A172 (cell line): ENCODE data around the gene RSBN1. TPM values are rescaled to one million over a fixed set of nuclear protein-coding genes. Genes with fewer than 3 reads are reported as not detected.

Experiments used
- DNase-seq: peaks from one replicate; pipeline ENCODE4 v3.0.0-alpha.2; 2015; ENCODE audit warnings: low spot score
- total RNA-seq: library from RNA; depleted of rRNA; stranded (reverse); fragments of >200 nt; shearing (Covaris generic); gene quantifications from 2 replicates; pipeline ENCODE4 v1.2.3, GENCODE V29; 2014

The RSBN1 gene
- total RNA-seq, 1 experiment from 2014 or later = 9.7 TPM

DNA sequence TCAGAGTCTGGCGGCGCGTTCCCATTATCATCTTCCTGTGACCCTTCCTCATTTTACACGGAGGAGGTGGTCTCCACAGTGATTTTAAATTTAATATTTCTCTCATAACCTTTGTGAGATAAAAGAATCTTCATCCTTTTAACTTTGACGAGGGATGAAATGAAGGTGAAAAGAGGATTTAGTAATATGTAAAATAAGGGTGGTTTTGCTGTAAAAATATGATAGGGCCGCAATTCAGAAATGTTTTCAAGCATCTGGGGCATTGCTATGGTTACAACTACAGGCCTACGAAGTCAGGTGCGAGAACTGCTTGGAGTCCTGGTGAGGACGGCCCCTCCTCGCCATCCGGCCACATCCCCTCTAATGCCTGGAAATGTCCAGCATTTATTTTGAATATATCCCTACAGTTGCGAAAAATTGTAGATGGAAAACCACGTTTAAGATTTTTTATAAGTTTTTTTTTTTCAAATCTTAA is 422 bp upstream of the RSBN1 start:
- DNase-seq = no peak

DNA sequence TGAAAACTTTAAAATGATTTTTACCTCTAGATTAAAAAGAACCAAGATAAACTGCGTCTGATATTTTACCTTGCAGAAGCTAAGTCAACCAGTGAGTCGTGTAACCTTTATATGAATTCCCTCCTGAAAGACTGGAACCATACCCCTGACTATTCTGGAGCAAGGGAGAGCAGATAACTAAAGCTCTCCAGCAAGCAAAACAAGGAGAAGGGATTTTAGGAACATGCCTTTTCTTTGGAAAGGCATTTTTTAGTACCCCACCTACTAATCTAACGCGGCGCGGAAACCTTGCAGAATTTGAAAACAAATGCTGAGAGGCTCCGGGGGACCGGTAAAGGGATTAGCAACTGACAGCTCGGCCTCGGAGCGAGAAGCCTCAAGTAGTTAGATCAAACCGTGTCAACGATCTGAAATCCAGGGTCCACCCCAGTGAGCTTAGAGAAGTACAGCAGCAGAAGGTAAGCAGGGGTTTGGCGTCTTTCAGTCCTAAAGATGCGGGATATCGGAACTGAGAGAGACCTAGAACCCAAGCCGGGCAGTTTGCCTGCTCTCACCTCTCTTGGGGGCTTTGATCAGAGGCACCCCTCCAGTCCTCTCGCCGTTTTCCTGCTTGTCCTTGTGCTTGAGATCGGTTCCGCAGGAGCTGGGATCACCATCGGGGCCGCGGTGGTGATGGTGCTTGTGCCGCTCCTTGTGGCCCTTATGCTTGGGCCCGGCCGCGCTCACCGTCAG is 954 bp downstream of the RSBN1 start:
- peak; percentile 21 for DNase-seq

- no peak for DNase-seq
Observed at GRCh38 chr1:113809670-113810602, 2.3 kb downstream of the RSBN1 start.

DNA sequence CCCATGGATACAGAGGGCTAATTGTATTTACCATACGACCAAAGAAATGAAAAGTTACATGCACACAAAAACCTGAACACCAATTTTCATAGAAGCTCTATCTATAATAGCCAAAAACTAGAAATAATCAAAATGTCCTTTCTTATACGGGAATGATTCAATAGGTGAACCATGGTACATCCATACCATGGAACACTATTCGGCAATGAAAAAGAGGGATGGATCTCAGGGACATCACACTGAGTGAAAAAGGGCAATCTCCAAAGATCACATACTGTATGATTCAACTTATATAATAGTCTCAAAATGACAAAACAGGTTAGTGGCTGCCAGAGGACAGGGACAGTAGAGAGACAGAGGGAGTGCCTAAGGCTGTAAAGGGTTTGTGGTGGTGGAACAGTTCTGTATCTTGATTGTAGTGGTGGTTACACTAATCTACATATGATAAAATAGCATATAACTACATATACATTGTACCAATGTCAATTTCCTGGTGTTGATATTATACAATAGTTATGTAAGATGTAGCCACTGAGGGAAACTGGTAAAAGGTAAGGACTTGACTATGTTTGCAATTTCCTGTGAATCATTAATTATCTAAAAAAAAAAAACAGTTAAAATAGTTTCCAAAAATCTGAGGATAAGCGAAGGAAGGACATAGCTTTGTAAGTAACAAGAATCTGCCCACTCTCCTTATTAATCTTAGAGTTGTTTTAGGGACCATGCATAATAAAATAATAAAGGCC is 3.7 kb downstream of the RSBN1 start:
- DNase-seq = no peak

- no peak for DNase-seq
Observed at GRCh38 chr1:113805639-113806038, 6.6 kb downstream of the RSBN1 start.

DNA sequence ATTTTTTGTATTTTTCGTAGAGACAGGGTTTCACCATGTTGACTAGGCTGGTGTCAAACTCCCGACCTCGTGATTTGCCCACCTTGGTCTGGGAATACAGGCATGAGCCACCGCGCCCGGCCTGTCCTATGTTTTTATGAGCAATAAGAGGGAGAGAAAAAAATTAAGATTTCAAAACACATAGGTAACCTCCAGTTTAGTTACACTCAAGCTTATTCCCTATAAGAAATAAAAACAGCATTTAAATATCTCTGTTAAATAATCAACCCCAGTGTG is 7.1 kb downstream of the RSBN1 start:
- DNase-seq = no peak

DNA sequence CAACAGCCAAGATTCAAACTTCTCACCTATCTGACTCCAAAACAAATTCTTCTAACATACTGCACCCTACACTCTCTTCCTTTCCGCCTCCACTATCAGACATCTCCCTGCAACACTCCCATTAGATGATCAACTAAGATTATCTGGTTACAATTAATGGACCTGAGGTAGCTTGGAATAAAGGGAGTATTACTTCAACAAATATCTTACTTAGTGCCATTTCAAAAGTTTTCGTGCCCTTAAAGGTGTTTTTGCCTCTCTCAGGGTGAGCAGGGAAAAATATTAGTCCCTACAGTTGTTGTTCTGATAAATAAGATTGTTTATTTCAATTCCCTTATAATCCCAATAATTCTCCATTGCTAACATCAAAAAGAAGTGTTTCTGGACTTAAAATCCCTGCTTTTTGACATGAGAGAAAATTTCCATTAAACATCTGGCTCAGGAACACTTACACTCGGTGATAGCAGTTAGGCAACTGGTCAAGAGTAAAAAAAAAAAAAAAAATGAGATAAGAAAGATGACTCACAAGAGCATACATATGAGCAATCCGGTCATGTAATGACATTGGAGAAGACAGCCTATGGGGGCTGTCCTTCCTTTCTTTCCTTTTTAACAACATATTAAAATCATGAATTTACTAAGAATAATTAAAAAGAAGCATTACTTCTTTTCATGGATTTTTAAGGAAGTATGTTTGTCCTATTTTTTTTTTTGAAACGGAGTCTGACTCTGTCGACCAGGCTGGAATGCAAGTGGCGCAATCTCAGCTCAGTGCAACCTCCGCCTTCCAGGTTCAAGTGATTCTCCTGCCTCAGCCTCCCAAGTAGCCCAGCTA is 7.6 kb downstream of the RSBN1 start:
- peak; percentile 71 for DNase-seq

DNA sequence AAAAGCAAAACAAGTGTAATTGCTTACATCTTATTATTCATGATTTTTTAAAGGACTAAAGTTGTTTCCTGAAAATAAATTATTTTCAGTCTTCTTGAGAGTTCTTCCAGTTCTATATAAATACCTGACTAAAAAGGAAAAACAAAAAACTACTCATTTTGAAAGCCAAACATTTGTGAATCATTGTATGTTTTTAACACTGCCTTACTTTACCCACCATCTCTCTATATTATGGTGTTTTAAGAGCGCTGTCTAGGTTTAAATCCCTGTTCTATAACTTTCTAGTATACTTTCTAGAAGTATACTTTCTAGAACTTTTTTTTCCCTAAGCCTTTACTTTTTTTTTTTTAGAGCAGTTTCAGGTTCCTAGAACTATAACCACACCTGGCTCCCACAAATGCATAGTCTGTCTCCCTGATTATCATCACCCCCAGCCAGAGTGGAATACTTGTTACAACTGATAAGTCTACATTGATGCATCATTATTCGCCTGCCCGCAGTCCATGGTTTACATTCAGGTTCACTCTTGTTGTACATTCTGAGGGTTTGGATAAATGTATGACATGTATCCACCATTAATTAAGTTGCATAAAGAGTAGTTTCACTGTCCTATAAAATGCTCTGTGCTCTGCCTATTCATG is 9.8 kb downstream of the RSBN1 start:
- no peak for DNase-seq

GRCh38 chr1:113800487-113800886 is 11.8 kb downstream of the RSBN1 start:
- DNase-seq = no peak

DNA sequence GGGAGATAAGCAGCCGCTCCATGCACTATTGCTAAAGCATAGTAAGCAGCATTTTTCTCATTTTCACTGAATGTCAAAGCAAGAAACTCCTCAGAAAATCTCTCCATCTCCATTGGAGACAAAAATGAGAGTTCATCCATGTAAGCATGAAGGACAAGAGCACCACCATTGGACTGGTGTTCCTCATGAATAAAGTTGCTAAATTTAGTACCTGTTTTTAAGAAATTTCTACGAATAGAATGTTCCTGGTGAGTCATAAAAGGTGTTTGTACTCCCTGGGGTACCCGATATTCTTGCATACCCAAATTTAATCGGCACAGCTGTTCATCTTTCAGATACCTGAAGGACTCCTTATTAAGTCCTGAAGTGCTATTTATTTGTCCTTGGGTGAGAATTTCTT is 14.8 kb downstream of the RSBN1 start:
- DNase-seq = no peak

GRCh38 chr1:113793878-113794834 is 18.1 kb downstream of the RSBN1 start:
- no peak for DNase-seq

GRCh38 chr1:113792986-113793385 is 19.3 kb downstream of the RSBN1 start:
- DNase-seq = peak; percentile 34

DNA sequence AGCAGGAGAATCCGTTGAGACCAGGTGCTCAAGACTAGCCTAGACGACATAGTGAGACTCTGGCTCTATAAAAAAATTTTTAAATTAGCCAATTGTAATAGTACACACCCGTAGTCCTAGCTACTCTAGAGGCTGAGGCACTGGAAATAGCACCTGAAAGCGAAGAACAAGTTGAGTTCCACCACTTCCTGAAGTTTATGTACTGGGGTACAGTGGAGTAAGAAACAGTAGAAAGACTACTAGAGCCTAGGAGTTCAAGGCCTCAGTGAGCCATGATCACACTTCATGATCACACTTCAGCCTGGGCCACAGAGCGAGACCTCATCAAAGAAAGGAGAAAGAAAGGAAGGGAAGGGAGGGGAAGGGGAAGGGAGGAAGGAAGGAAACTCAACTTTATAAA is 19.8 kb downstream of the RSBN1 start:
- no peak for DNase-seq

DNA sequence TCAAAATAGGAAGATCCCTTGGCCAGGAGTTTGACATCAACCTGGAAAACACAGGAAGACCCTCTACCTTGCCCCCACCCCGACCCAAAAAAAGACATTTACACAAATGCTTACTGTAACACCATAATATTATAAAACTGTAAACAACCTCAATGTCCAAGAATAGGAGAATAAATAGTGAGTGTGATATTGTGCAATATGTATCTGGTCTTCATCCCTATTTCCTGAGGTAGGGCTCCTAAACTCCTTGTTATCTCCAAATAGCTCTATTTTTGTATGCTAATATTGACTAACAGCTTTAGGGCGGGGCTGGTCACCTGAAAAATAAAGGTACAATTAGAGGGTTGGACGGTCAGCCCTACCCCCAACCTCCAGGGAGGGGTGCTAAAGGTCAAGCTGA is 23.5 kb downstream of the RSBN1 start:
- no peak for DNase-seq

DNA sequence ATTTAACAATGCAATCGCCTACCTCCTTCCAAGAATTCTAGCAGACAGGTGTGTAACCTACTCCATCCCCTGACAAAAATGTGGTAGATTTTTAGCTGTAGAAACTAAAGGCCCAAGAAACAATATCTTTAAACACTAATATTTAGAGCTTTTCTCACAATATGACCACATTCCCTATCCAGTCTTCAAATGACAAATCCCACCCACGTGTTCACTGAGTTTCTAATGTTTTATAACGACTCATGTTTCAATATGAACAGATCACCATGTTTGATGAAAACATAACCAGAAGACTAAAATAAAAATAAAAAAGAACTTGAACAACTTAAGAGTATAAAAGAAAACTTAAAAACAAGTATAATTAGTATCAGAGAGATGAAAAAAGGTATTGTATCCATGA is 24.6 kb downstream of the RSBN1 start:
- DNase-seq = no peak

GRCh38 chr1:113786069-113786468 is 26.2 kb downstream of the RSBN1 start:
- no peak for DNase-seq

DNA sequence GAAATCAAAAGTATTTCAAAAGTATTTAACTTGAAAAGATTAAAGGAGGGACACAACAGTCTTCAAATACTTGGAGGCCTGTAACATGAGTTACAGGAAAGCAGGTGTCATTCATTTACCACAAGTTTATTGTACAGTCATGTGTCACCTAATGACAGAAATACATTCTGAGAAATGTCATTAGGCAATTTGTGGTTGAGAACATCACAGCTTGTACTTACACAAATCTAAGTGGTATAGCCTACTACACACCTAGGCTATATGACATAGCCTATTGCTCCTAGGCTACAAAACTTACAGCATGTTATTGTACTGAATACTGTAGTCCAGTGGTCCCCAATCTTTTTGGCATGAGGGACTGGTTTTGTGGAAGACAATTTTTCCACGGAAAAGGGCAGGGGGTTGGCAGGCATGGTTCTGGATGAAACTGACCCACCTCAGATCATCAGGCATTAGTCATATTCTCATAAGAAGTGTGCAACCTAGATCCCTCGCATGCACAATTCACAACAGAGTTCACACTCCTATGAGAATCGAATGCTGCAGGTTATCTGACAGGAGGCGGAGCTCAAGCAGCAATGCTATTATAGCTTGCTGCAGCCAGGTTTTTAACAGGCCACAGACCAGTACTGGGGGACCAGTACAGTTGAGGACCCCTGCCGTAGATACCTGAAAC is 28.0 kb downstream of the RSBN1 start:
- no peak for DNase-seq

DNA sequence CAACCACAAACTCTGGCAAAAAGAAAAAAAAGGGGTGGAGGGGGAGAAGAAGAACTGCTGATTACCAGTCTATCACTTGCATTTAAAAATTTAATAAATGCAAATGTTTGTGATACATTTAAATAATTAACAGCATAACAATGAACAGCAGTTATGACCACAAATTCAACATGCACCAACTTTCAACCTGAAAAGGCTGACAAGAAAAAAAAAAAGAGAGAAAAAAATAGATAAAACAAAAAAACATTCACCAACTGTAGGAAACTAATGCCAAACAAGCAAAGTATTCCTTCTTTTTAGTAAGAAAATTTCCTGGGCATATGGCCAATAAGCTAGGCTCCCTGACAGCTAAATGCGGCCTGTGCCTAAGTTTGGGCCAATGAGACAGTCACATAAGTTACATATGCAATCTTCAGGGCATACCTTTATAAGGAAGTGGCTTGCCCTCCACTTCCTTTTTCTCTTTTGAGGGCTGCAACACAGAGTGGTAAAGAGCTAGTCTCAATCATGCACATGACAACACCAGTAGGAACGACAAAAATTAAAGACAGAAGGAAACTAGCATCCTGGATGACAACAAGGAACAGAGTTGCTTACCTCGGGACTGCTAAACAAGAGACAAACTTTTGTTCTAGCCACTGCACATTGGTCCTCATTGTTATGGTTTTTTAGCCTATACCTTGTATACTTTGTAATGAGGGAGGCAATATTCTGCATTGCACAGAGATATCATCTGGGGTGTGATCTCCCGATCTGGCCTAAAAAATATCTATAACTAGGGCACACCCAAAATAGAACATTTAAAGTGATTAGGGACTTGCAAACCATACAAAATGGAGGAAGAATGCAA is 28.8 kb downstream of the RSBN1 start:
- DNase-seq = no peak
